ENCODE data around the gene AKR1E2.

AKR1E2 gene

DNA sequence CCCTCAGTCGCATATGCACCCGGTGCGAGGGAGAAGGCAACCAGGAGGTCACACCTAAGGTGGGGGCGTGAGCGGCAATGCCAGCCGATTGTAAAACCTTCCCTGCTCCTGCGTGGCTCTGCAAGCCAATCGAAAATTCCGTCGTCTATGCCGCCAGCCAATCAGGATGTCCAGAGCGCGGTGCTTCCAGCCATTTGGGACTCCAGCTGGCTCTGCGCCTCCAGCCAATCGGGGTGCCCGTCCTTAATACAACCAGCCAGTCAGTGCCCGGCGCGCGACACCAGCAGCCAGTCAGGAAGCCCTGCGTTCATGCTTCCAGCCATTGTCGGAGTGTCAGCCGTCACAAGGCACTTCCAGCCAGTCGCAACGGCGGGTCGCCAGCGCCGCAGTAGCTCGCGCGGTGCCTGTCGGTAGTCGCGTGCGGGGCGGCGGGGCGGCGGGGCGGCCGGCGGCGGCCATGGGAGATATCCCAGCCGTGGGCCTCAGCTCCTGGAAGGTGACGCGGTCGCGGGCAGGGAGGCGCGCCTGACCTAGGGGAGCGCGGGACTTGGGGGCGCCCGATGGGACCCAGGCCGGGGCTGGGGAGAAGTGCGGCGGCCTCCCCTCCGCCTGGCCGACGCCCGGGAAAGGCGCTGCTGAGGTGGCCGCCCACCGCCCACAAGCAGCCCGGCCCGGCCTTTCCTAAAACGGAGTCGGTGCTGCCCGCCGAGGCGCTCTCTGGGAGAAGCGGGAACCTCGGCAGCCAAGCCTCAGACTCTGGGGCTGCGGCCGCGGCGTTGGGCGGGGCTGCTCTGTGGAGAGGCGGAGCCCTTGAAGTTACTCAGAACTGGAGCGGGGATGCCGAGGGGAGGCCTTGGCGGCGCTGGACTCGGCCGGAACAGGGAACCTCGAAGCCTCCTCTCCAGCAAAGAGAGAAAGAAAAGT lies at the start of gene AKR1E2:
AKR1E2 (plus strand) TSS at position 340 of the 924 bp plus-strand sequence; CDS start at position 458, 118 bp downstream.
- peak; percentile 76 for DNase-seq (ENCODE audit: low spot score)

DNA sequence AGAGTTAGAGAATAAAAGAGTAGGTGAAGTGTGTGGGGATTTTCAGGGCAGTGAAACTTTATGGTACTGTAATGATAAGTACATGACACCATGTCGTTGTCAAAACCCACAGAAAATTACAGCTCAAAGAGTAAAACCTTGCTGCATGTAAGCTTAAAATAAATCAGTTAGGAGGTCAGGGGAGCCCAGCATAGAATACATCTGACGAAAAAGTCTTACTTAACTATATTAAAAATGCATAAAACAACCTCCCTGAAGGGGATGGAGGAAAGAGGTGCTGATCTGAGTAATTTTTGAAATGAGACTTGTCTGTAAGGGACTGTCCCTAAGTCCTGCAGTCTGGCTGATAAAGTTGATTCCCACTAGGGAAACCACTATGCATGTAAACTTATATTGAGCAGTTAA lies 49.8 kb upstream of the AKR1E2 start:
- no peak for DNase-seq (ENCODE audit: low spot score)

DNA sequence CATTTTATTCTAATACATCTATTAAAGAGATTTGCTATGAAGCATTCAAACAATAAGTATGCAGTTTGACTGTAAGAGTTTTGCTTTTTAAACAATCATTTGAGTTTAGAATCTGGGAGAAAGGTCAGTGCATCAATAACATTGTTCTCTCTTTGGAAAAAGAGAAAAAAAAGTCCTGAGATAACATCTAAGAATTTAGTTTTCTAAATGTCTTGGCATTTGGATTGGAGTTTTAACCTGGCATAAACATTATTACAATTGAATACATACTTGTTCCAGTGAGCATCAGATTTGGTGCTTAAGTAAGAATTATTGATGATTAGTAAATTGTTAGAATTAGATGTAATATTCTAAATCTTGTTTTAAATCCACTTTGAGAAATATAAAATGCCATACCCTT lies 47.2 kb upstream of the AKR1E2 start:
- DNase-seq (ENCODE audit: low spot score): no peak

DNA sequence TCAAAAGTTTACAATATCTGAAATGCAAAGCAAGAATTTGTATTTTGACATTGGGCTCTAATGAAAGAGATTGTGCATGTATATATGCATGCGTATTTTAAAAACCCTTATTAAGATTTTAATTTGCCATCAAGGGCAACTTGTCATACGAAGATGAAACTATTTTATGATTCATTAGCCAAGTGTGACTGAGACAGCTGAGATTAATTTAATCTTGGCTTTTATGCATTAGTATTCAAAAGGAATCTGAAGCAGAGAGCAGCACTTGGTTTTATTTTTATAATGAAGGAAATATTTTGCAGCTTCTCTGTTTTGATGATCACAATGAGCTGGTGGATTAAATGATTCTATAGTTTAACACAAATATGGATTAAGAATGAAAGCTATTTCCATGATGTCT lies 45.9 kb upstream of the AKR1E2 start:
- no peak for DNase-seq (ENCODE audit: low spot score)

DNA sequence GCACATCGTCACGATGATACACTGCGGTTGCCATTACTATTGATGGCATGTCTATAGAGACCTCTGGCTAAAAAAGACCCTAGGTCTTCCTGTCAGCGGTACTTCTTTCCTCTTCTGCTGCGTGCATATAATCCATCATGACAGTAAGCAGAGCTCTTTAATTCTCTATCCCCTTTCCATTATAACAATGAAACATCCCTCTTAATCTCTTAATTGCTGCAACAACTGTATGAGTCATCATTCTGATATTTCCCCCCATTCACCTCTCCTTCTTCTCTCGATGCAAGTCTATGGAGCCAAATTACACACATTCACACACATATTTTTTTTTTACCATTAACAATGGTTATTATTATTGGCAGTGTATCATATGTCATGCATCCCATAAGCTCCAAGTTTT lies 45.2 kb upstream of the AKR1E2 start:
- DNase-seq (ENCODE audit: low spot score): no peak

DNA sequence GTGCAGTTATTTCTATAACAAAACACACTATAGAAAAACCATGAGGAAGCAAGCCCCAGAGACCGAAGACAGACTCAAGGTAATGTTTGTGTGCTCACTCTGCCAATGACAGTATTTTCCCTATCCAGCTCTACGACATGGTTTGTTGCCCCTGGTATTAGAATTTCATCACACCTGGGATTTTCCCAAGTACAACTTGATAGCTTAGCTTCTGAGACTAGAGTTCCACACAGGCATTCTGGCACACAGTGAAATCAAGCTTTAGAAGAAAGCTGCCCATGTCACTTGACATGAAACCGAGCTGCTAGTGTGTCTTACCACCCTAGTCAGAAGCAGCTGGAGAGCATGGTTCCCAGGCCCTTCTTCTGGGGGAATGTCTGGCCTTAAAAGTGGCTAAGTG lies 44.1 kb upstream of the AKR1E2 start:
- DNase-seq (ENCODE audit: low spot score): no peak

DNA sequence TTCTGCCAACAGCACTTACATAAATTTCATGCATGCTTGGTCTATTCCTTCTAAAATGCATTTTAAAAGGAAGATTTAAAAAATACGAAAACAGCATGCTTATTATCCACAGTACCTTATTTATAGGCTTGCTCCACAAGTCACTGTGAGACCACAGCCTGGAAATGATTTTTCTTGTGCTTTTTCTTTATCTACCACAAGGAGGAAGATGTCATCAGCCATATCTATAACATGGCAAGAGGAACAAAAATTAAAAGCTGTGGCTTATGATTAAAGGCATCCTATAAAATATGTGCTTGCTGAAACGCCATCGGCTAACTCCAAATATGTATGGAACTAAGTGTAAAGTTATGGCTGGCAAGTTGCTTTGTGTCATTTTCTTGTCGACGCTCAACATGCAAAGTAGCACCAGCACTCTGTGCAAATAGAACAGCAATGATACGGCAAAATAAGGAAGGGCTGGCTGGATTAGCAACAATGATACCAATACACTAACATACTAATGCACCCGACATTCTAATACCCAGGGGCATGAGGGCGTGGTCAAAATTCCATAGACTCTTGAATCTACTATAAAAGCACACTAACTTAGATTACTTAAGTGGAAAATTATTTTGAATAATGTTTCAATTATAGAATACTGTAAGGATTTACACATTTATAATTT lies 41.2 kb upstream of the AKR1E2 start:
- DNase-seq (ENCODE audit: low spot score): no peak

DNA sequence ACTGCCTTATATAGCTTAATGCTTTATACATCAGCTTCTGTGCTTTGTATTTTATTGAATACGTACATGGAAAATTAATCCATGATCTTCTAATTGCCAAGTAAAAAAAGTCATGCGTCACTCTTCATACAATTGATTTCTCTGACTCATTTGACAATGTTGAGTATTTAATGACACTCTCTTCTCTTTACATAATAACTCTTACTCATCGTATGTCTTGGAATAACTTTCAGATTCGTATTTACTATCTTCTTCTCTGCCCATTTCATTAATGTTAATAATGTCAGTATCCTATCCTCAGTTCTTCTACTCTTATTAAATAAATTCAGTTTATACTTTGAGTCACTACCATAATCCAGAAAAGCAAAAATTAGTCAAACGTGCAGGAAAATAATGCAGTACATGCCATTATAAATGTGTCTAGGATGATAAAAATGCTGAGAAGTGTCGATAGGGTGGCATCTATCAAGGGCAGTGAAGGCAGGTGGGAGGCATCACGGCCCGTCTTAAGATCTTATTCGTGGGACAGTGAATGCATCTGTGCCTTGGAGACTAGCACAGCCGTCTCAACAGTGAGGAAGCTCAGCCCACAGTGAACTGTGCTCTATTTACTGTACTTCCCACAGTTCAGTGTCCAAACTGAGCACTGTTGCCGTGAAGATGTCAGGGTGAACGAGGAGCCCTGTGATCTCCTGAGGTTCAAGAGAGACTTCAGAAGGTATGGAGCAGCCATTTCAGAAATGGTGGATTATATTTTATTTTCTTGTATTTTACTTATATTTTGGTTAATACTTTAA lies 39.8 kb upstream of the AKR1E2 start:
- no peak for DNase-seq (ENCODE audit: low spot score)

DNA sequence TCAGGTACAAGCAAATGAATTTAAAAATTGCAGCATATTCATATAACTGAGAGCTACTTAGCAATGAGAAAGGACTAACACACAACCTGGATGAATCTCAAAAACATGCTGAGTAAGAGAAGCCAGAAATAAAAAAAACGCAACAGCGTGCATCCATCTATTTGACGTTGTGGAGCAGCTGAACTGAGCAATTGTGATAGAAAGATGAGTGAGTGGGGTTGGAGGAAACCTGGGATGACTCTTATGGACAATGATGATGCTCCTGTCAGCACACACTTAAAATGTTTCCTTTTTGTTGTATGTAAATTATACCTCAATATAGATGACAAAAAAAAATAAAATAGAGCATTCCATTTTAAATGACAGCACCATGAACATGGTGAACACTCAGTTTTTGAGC lies 36.0 kb upstream of the AKR1E2 start:
- no peak for DNase-seq (ENCODE audit: low spot score)

DNA sequence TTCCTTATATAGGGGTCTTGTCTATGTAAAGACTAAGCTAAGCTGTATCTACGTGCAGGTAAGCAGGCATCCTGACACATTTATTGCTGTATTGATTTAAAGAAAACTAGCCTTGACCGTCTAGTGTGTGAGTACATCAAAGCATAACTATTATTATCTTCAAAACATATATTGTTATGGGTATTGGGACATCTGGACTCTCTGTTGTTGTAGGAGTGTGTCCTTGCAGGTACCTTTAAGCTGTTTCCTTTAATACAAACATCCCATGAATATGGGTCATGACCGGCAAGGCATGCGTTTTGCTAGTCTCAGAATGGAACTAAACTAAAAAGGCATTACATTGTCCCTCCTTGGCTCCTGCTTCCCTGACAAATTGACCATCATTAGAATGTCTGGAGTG lies 35.1 kb upstream of the AKR1E2 start:
- no peak for DNase-seq (ENCODE audit: low spot score)

DNA sequence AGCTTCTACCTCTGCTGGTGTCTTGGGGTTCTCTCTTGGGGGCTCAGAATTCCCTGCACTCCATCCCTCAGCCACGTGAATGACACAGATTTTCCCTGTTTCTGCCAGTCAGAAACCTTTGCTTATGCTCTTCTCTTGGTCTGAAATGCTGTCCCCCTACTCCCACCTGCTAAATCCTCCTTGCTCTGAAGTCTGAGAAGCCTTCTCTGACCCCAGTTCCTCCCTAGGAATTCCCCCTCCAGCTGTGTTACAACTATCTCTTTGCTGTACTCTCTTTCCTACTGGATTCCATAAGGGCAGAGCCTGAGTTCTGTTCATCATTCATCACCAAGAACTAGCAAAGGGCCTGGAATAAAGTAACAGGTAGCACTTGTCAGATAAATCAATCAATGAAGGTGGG lies 33.6 kb upstream of the AKR1E2 start:
- DNase-seq (ENCODE audit: low spot score): no peak

DNA sequence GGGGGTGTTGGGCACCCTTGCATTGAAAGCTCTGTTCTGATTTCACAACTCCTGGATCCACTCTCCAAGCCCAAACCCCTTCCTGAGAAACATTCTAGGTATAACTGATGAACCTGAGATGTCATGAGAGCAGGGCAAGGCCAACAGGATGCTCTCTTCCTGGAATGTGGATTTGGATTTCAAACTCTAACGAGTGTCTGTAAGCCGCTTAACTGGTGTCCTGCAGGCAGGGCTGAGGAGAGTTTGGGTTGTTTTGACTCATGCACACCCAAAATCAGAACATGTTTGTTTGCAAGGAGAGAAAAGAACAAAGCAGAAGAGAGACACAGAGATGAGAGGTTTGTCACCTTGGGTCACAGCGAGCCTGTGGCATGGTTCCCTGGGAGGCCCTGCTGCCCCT lies 24.6 kb upstream of the AKR1E2 start:
- no peak for DNase-seq (ENCODE audit: low spot score)

DNA sequence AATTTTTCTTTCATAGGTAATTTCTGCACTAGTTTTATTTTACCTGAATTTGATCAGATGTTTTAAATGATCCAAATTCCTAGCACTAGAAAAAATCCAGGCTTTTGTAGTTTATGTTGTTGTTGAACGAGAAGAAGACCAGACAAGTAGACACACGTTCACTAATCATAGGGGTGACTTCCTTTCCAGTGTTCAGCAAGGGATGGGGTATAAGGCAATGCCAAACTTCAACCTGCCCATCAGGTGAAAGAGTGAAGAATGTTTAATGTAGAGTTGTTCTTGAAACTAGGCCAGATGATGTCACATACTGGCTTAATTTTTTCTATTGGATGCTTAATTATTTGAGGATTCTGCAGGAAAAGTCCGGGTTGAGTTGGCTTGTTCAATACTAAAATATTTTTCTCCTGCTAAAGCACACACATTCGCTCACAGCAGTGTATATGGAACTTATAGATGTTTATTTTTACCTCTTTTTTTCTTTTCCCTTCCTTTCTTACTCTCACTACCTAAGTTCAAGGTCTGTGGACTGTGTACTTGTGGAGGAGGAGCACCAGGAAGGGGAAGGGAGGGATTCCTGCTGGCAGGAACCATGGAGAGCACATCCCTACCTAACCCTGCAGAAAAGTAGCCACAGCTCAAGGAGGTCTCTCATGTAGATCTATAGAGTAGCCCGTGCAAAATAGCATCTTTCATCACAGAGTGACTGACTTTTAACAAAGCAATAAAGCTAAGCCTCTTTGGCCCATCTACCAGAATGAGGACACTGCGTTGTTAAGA lies 23.1 kb upstream of the AKR1E2 start:
- DNase-seq (ENCODE audit: low spot score): no peak

DNA sequence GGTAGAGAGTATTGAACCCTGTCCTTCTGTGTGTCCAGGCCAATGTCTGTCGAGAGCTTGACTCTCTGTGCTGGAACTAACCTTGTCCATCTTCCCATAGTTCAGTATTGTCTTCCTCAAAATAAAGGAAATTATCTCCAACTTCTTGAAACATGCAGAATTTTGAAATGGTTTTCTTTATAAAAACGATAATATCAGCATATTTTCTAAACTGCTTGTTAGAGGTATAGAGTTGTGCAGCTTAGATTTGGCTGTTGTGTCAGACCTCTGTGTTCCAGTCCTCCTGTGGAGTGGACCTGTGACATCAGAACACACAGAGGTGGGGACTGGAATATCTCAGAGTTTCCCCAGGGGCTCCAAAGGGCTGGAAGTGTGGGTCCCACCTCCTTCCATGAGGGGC lies 22.2 kb upstream of the AKR1E2 start:
- no peak for DNase-seq (ENCODE audit: low spot score)

DNA sequence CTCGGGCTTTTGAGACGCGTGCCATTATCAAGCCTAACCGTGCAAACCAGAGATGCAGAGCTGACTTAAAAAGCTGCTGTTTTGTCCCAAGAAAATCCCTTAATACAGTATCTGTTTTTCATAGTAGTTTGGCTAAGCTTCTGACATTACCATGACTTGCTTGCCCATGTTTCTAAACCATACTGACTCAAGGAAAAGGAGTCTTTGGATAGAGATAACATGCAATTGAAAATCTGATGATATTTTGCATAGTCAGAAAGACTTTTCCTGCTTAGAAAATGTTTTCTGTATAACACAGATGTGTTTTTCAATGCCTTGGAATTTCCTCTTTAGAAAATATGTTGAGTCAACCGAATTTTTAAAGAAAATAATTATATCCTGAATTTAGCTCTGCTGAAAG lies 21.5 kb upstream of the AKR1E2 start:
- no peak for DNase-seq (ENCODE audit: low spot score)

DNA sequence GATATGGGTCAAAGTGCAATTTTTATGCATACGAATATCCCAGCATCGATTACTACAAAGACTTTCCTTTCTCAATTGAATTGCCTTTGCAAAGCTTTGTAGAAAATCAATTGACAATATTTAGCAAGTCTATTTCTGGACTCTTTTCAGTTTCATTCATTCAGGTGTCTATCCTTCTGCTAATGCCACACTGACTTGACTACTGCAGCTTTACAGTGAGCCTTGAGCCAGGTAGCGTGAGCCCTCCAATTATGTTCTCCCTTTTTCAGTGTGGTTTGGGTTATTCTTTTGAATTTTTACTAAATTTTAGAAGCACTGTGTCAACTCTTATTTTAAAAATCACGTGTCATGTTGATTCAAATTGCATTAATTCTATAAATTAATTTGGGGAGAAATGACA lies 19.5 kb upstream of the AKR1E2 start:
- DNase-seq (ENCODE audit: low spot score): no peak

DNA sequence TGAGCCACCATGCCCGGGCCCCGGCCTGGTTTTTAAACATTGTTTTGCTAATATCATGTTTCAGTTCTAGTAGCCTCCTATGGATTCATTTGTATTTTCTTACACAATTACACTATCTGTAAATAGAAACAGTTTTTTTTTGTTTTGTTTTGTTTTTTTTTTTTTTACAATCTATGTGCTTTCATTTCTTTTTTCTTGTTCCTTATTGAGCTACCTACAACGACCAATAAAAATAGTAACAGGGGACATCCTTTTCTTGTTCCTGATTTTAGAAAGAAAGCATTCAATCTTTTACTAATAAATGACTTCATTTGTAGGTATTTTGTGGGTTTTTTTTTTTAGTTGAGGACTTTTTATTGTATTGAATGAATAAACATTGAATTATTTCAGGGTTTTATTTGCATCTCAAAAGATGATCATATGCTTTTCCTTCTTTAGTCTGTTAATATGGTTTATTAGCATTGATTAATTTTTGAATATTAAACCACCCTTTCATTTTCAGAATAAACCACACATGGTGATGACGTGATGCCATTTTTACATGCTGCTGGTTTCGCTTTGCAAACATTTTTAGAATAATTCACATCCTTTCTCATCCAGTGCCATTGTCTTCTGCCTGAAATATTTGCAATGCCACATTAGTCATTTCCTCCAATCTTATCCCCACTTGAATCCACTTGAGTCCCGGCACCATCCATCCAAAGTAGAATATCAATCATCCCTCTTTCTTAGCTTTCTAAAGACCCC lies 18.1 kb upstream of the AKR1E2 start:
- DNase-seq (ENCODE audit: low spot score): no peak

DNA sequence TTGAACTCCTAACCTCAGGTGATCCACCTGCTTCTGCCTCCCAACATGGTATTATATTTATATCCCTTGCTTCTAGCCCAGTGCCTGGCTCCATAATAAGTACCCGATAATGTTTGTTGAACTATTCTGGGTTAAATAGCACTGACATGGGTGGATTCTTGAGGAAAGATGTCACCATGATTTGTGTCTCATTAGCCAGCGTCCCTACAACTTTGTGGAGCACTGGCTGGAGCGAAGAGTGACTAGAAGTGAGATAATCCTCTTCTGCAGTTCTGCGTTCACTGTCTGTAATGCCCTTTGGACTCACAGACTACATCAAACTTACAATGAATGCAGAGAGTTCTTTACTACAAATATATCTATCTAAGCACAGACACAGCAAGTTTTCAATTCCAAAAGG lies 16.9 kb upstream of the AKR1E2 start:
- DNase-seq (ENCODE audit: low spot score): no peak

DNA sequence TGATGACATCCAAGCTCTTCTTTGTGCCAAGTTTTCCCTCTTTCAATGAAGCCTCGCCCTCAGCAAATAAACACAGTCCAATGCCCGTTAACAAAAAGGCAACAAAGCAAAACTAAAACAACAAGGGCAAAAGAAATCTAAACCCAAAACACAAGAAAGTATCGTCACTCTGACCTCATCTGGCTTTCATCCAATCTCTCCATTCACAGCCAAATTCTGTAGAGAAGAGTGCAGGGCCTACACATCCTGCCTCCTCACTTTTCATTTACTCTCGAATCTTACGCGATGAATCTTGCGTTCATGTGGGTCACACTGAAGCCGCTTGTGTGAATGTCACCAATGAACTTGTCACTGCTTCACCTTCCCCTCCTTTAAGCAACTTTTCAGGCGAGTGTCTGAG lies 15.9 kb upstream of the AKR1E2 start:
- DNase-seq (ENCODE audit: low spot score): no peak

DNA sequence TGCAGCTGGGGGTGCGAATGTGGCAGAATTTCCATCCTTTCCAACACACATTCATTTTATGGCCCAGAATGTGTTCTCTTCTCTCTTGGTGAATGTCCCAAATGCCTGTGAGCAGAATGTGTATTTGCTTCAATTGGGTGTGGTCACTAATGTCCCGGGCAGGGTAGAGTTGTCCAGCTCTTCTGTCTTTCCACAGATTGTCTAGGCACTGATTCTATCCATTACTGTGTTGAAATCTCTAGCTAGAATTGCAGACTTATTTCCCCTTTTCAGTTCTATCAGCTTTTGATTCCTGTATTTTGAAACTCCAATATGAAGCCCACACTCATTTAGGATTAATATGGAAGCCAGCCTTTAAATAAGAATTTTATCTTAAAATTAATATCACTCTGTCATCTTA lies 14.0 kb upstream of the AKR1E2 start:
- no peak for DNase-seq (ENCODE audit: low spot score)

DNA sequence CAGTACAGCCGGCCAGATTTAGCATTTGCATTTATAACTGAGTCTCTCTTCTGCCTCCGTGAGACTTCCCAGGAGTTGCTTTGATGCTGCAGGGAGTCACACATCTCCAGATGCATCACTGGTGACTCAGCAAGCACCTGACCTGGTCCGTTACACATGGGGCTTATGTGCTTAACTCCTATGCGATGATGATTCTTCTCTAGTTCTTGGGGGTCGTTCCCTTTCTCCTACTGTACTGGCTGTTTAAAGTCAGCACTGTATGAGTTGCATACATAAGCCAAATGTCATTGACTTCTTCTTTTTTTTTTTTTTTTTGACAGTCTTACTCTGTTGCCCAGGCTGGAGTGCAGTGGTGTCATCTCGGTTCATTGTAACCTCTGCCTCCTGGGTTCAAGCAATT lies 13.0 kb upstream of the AKR1E2 start:
- no peak for DNase-seq (ENCODE audit: low spot score)
